Natural killer cell (primary cell): Measurements from ENCODE around the gene GALNT17. TPM values are rescaled to one million over a fixed set of nuclear protein-coding genes. Genes with fewer than 3 reads are reported as not detected.

Source experiments
- ATAC-seq, 3 donors: fragments of 150-1000 bp in 2 of 3; fragments of 200-7000 bp in 1 of 3; cut with Tn5 transposase; 1 replicate in 1 of 3; 2 replicates in 2 of 3; pipeline ENCODE4 v1.10.0; 2021; ENCODE audit warnings: mild to moderate bottlenecking in 2 of 3, moderate library complexity in 2 of 3
- DNase-seq, 2 donors: peaks; one replicate each; pipeline versions ENCODE4 v3.0.0 to v3.0.0-alpha.2; 2013 to 2021; ENCODE audit warnings: mixed read lengths in 1 of 2
- H3K27ac ChIP-seq: one replicate; pipeline ENCODE4 v1.5.1; 2013; ENCODE audit warnings: mild to moderate bottlenecking, low read length
- H3K27me3 ChIP-seq: one replicate; pipeline ENCODE4 v1.6.1; 2013; ENCODE audit warnings: low read length; ENCODE audit not compliant: control insufficient read depth, insufficient read depth
- H3K36me3 ChIP-seq: one replicate; pipeline ENCODE4 v1.6.1; 2013; ENCODE audit warnings: low read length; ENCODE audit not compliant: control insufficient read depth, insufficient read depth
- H3K4me1 ChIP-seq: one replicate; pipeline ENCODE4 v1.6.1; 2013; ENCODE audit warnings: low read length; ENCODE audit not compliant: control insufficient read depth, insufficient read depth
- H3K4me3 ChIP-seq: one replicate; pipeline ENCODE4 v1.5.1; 2013; ENCODE audit warnings: low read length
- H3K9me3 ChIP-seq: one replicate; pipeline ENCODE4 v1.6.1; 2013; ENCODE audit warnings: low read length; ENCODE audit not compliant: control insufficient read depth, insufficient read depth
- H3K27ac Mint-ChIP-seq, 2 donors: one replicate each; pipeline ENCODE4 v1.8.0; 2022; ENCODE audit warnings: mild to moderate bottlenecking in 2 of 2, mixed read lengths in 2 of 2, moderate library complexity in 1 of 2
- H3K27me3 Mint-ChIP-seq, 2 donors: one replicate each; pipeline ENCODE4 v1.8.0; 2022; ENCODE audit warnings: low read depth in 2 of 2, mixed read lengths in 2 of 2
- H3K36me3 Mint-ChIP-seq: one replicate; pipeline ENCODE4 v1.8.0; 2022; ENCODE audit warnings: mixed read lengths
- H3K4me1 Mint-ChIP-seq, 2 donors: one replicate each; pipeline ENCODE4 v1.8.0; 2022; ENCODE audit warnings: mixed read lengths in 2 of 2
- H3K4me3 Mint-ChIP-seq: one replicate; pipeline ENCODE4 v1.8.0; 2022; ENCODE audit warnings: mild to moderate bottlenecking, moderate library complexity, mixed read lengths
- H3K9me3 Mint-ChIP-seq, 2 donors: one replicate each; pipeline ENCODE4 v1.8.0; 2022; ENCODE audit warnings: mixed read lengths in 2 of 2
- CTCF ChIP-seq: fragments of 200-600 bp; IDR thresholded peaks from one replicate; pipeline ENCODE4 v1.8.0; 2022; ENCODE audit warnings: antibody characterized with exemption
- WGBS: methylation state at CpG from one replicate; pipeline ENCODE4 v1.1.7; 2013; ENCODE audit warnings: missing lambda C conversion rate; ENCODE audit not compliant: insufficient coverage; 5-methylcytosine and 5-hydroxymethylcytosine counted together
- intact Hi-C: fragments of 100-400 bp; cut with micrococcal nuclease; formaldehyde crosslinking; loops from one replicate; pipeline ENCODE4 v1.14.2; 2022
- total RNA-seq, 4 donors: library from RNA; stranded (reverse); fragments of 120-200 nt in 1 of 4; gene quantifications; one replicate each; pipeline versions ENCODE4 v1.2.3 to v1.2.4, GENCODE V29; 2013 to 2022

Gene GALNT17
- total RNA-seq, 3 donors from 2014 or later (not counting 1 experiment from before 2014, with no cell fraction given): not detected

DNA sequence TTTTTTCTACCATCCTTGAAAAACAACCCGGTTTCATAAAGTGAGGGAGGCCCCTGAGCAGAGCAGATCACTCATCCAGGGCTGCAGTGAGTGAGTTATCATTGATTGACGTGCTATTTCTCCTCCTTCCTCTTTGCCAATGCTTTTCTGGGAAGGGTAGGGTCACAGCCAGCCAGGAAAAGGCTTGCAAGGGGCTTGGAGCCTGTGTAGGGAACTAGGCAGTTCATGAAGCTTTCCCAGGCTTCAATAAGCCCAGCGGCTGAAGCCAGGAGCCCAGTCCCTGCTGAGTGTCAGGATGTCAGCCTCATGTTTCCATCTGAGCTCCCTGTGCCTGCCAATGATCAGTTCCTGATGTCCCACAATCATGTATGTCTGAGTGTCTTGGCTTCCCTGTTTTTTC is 584.7 kb downstream of the GALNT17 start:
- Histone ChIP-seq H3K27ac (no peak overlapping the region), H3K4me1 (no peaks in the 10 kb centered on the region), H3K27me3 (no peaks in the 10 kb centered on the region), H3K9me3 (no peaks in the 10 kb centered on the region), H3K36me3 (no peaks in the 10 kb centered on the region), H3K4me3 (no peak overlapping the region)
- H3K27me3 Mint-ChIP-seq: no peaks in the 10 kb centered on the region
- no peak for TF ChIP-seq CTCF
- intact Hi-C loops: no loop called here
- ATAC-seq (no peak), DNase-seq (no peak)
- WGBS: 37% methylated on average over 3 of the region's 3 CpGs
- H3K4me3 Mint-ChIP-seq: no peak overlapping the region
- H3K27ac Mint-ChIP-seq: no peak overlapping the region
- H3K9me3 Mint-ChIP-seq: peaks cover 0 to 3% of the 10 kb centered on the region in 2 donors
- H3K36me3 Mint-ChIP-seq: no peaks in the 10 kb centered on the region
- H3K4me1 Mint-ChIP-seq: no peaks in the 10 kb centered on the region

- H3K4me1 Mint-ChIP-seq: no peaks in the 10 kb centered on the region
- WGBS: 94% methylated on average over 6 of the region's 6 CpGs
Measured at GRCh38 chr7:71718563-71718962, 586.6 kb downstream of the GALNT17 start.

DNA sequence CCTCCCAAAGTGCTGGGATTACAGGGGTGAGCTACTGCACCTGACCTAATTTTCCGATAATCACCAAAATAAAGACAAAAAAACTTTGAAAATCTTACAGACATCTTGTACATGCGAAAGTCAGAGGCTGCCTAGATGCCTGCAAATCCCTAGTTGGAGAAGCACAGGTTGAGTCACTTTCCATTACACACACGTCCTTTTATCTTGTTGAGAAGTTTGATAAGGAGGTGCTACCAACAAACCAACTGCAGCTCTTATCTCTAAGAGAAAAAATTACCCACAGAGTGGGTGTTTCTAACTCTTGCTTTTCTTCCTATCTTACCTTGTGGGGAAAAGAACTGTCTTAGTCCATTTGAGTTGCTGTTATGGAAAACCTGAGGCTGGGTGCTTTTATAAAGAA is 589.8 kb downstream of the GALNT17 start:
- Mint-ChIP-seq H3K9me3 (peaks cover 0 to 3% of the 10 kb centered on the region in 2 donors), H3K36me3 (no peaks in the 10 kb centered on the region), H3K27me3 (peaks cover 5 to 7% of the 10 kb centered on the region in 2 donors), H3K4me1 (no peaks in the 10 kb centered on the region), H3K27ac (no peak overlapping the region), H3K4me3 (no peak overlapping the region)
- Histone ChIP-seq H3K9me3 (no peaks in the 10 kb centered on the region), H3K27me3 (no peaks in the 10 kb centered on the region), H3K36me3 (no peaks in the 10 kb centered on the region), H3K4me3 (no peak overlapping the region), H3K4me1 (no peaks in the 10 kb centered on the region), H3K27ac (no peak overlapping the region)
- DNase-seq (no peak), ATAC-seq (no peak)
- intact Hi-C loops: no loop called here
- WGBS: 93% methylated on average over 2 of the region's 3 CpGs
- TF ChIP-seq CTCF: no peak

More at GRCh38 chr7:71718563-71718962, 586.6 kb downstream of the GALNT17 start:
- no peak for ATAC-seq
- Histone ChIP-seq H3K27ac (no peak overlapping the region), H3K4me1 (no peaks in the 10 kb centered on the region), H3K27me3 (no peaks in the 10 kb centered on the region), H3K9me3 (no peaks in the 10 kb centered on the region), H3K4me3 (no peak overlapping the region), H3K36me3 (no peaks in the 10 kb centered on the region)
- H3K4me3 Mint-ChIP-seq: no peak overlapping the region
- no peak for TF ChIP-seq CTCF
- peaks cover 0 to 3% of the 10 kb centered on the region in 2 donors for H3K9me3 Mint-ChIP-seq
- H3K27me3 Mint-ChIP-seq: no peaks in the 10 kb centered on the region
- no peak overlapping the region for H3K27ac Mint-ChIP-seq
- no peaks in the 10 kb centered on the region for H3K36me3 Mint-ChIP-seq
- no peak for DNase-seq
- intact Hi-C loops: no loop called here

DNA sequence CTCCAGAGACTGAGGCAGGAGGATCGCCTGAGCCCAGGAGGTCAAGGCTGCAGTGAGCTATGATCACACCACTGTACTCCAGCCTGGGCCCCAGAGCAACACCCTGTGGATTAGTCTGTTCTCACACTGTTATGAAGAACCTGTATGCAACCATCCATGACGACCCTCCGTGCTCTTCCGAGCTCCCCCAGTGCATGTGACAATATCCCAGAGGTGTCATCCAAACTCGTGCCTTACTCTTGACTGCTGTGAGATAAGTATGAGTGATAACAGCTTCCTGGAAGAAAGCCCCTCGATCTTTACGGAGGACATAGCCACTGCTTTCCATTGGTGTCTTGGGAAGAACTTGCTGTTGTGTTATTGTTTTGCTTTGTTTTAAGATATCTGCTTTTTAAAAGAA is 591.9 kb downstream of the GALNT17 start:
- ATAC-seq (no peak), DNase-seq (no peak)
- WGBS: 43% methylated on average over 7 of the region's 7 CpGs
- H3K4me3 ChIP-seq: no peak overlapping the region
- H3K4me3 Mint-ChIP-seq: no peak overlapping the region
- H3K27ac Mint-ChIP-seq: no peak overlapping the region
- H3K9me3 ChIP-seq: no peaks in the 10 kb centered on the region
- H3K27me3 Mint-ChIP-seq: peaks cover 5 to 7% of the 10 kb centered on the region in 2 donors
- H3K27ac ChIP-seq: no peak overlapping the region
- no peak for TF ChIP-seq CTCF
- no peaks in the 10 kb centered on the region for H3K4me1 ChIP-seq
- no peaks in the 10 kb centered on the region for H3K36me3 ChIP-seq
- intact Hi-C loops: no loop called here
- peaks cover 0 to 3% of the 10 kb centered on the region in 2 donors for H3K9me3 Mint-ChIP-seq
- no peaks in the 10 kb centered on the region for H3K27me3 ChIP-seq
- H3K36me3 Mint-ChIP-seq: no peaks in the 10 kb centered on the region
- H3K4me1 Mint-ChIP-seq: no peaks in the 10 kb centered on the region
